Neural cell (in vitro differentiated cells): ENCODE results near the gene ANKZF1. TPM values are rescaled to one million over a fixed set of nuclear protein-coding genes. Genes with fewer than 3 reads are reported as not detected.

ENCODE experiments used
- H2AFZ ChIP-seq: fragments of 200-600, 300-800 bp; sonication (generic), shearing (Covaris generic); 2 replicates; pipeline ENCODE4 v1.6.0; 2014; ENCODE audit warnings: low read depth, mild to moderate bottlenecking, antibody characterized with exemption, low read length, moderate library complexity
- H3F3A ChIP-seq: fragments of 200-600 bp; shearing (Covaris generic); 2 replicates; pipeline ENCODE4 v1.6.1; 2016; ENCODE audit warnings: mild to moderate bottlenecking, moderate library complexity, mixed read lengths, antibody characterized with exemption, low read length; ENCODE audit not compliant: insufficient read depth, poor library complexity, severe bottlenecking
- H3K27ac ChIP-seq: fragments of 200-600, 300-800 bp; sonication (generic), shearing (Covaris generic); 2 replicates; pipeline ENCODE4 v1.5.1; 2014; ENCODE audit warnings: mild to moderate bottlenecking, low read length, moderate library complexity
- H3K27me3 ChIP-seq: fragments of 300-800, 200-600 bp; sonication (generic), shearing (Covaris generic); 2 replicates; pipeline ENCODE4 v1.6.0; 2014; ENCODE audit warnings: mild to moderate bottlenecking, low read depth, low read length, moderate library complexity; ENCODE audit not compliant: insufficient read depth
- H3K36me3 ChIP-seq: fragments of 300-800, 200-600 bp; sonication (generic), shearing (Covaris generic); 2 replicates; pipeline ENCODE4 v1.5.1; 2014; ENCODE audit warnings: mild to moderate bottlenecking, antibody characterized with exemption, low read length, moderate library complexity; ENCODE audit not compliant: insufficient read depth
- H3K4me2 ChIP-seq: fragments of 300-800, 200-600 bp; sonication (generic), shearing (Covaris generic); 2 replicates; pipeline ENCODE4 v1.6.0; 2014; ENCODE audit warnings: mild to moderate bottlenecking, low read length
- H3K4me3 ChIP-seq: fragments of 300-800, 200-600 bp; sonication (generic), shearing (Covaris generic); 2 replicates; pipeline ENCODE4 v1.5.1; 2014; ENCODE audit warnings: mild to moderate bottlenecking, low read length, moderate library complexity
- H3K79me2 ChIP-seq: fragments of 200-600 bp; shearing (Covaris generic); replicated peaks from 2 replicates; pipeline ENCODE4 v1.6.0; 2014; ENCODE audit warnings: mild to moderate bottlenecking, low read length, moderate library complexity; ENCODE audit not compliant: insufficient read depth
- H3K9ac ChIP-seq: fragments of 300-800, 200-600 bp; sonication (generic), shearing (Covaris generic); 2 replicates; pipeline ENCODE4 v1.6.1; 2016; ENCODE audit warnings: mild to moderate bottlenecking, low read length, mixed read lengths
- H3K9me2 ChIP-seq: fragments of 200-600 bp; shearing (Covaris generic); 2 replicates; pipeline ENCODE4 v1.6.1; 2016; ENCODE audit warnings: mild to moderate bottlenecking, low read length, mixed read lengths; ENCODE audit not compliant: insufficient read depth
- H3K9me3 ChIP-seq: fragments of 200-600, 300-800 bp; sonication (generic), shearing (Covaris generic); 2 replicates; pipeline ENCODE4 v1.6.1; 2016; ENCODE audit warnings: mild to moderate bottlenecking, mixed run types, low read length, moderate library complexity, mixed read lengths
- H4K20me1 ChIP-seq: fragments of 200-600 bp; shearing (Covaris generic); 2 replicates; pipeline ENCODE4 v1.6.1; 2016; ENCODE audit warnings: mild to moderate bottlenecking, mixed run types; ENCODE audit not compliant: insufficient read depth
- EP300 ChIP-seq: fragments of 450-650 bp; conservative IDR thresholded peaks from 2 replicates; pipeline ENCODE4 v1.6.1; 2014; ENCODE audit warnings: antibody characterized with exemption, mild to moderate bottlenecking, moderate library complexity; ENCODE audit not compliant: poor library complexity, severe bottlenecking
- EZH2 ChIP-seq: fragments of 200-600, 300-800 bp; shearing (Covaris generic), sonication (generic); IDR thresholded peaks from 2 replicates; pipeline ENCODE4 v1.6.1; 2014; ENCODE audit warnings: antibody characterized with exemption, low read length, borderline replicate concordance, mild to moderate bottlenecking; ENCODE audit not compliant: insufficient read depth, poor library complexity, severe bottlenecking
- MXI1 ChIP-seq: fragments of 450-650 bp; conservative IDR thresholded peaks from 2 replicates; pipeline ENCODE4 v1.6.1; 2014; ENCODE audit warnings: antibody characterized with exemption, mild to moderate bottlenecking; ENCODE audit not compliant: poor library complexity, severe bottlenecking
- POLR2AphosphoS5 ChIP-seq: IDR thresholded peaks from 2 replicates; pipeline ENCODE4 v1.6.1; 2012
- RAD21 ChIP-seq: fragments of 450-650 bp; conservative IDR thresholded peaks from 2 replicates; pipeline ENCODE4 v1.6.1; 2014; ENCODE audit warnings: antibody characterized with exemption, mild to moderate bottlenecking, moderate library complexity
- SMC3 ChIP-seq: fragments of 450-650 bp; conservative IDR thresholded peaks from 2 replicates; pipeline ENCODE4 v1.6.1; 2014; ENCODE audit warnings: antibody characterized with exemption, mild to moderate bottlenecking, moderate library complexity; ENCODE audit not compliant: poor library complexity
- TAF1 ChIP-seq: IDR thresholded peaks from 2 replicates; pipeline ENCODE4 v1.6.1; 2012; ENCODE audit warnings: low read depth
- polyA plus RNA-seq: library from polyadenylated mRNA; depleted of rRNA; stranded (reverse); fragments of >200 nt; gene quantifications from 2 replicates; pipeline ENCODE4 v1.2.3, GENCODE V29; 2014
- TF ChIP-seq, protein P1 (sequence below): IDR thresholded peaks from 2 replicates; pipeline ENCODE4 v1.6.1; 2012; ENCODE audit warnings: borderline replicate concordance
- TF ChIP-seq, protein P2 (sequence below): fragments of 450-650 bp; IDR thresholded peaks from 2 replicates; pipeline ENCODE4 v1.5.1; 2014; ENCODE audit warnings: antibody characterized with exemption, mild to moderate bottlenecking, moderate library complexity; ENCODE audit not compliant: poor library complexity, severe bottlenecking

Gene ANKZF1
- polyA plus RNA-seq, 1 donor from 2014 or later: 185 TPM

GRCh38 chr2:219183151-219183772 is 46.3 kb upstream of the ANKZF1 start:
- no peak for TF ChIP-seq TAF1
- TF ChIP-seq MXI1: no peak
- TF ChIP-seq EZH2: no peak
- no peak for TF ChIP-seq EP300
- TF ChIP-seq SMC3: no peak
- TF ChIP-seq, protein P1, sequence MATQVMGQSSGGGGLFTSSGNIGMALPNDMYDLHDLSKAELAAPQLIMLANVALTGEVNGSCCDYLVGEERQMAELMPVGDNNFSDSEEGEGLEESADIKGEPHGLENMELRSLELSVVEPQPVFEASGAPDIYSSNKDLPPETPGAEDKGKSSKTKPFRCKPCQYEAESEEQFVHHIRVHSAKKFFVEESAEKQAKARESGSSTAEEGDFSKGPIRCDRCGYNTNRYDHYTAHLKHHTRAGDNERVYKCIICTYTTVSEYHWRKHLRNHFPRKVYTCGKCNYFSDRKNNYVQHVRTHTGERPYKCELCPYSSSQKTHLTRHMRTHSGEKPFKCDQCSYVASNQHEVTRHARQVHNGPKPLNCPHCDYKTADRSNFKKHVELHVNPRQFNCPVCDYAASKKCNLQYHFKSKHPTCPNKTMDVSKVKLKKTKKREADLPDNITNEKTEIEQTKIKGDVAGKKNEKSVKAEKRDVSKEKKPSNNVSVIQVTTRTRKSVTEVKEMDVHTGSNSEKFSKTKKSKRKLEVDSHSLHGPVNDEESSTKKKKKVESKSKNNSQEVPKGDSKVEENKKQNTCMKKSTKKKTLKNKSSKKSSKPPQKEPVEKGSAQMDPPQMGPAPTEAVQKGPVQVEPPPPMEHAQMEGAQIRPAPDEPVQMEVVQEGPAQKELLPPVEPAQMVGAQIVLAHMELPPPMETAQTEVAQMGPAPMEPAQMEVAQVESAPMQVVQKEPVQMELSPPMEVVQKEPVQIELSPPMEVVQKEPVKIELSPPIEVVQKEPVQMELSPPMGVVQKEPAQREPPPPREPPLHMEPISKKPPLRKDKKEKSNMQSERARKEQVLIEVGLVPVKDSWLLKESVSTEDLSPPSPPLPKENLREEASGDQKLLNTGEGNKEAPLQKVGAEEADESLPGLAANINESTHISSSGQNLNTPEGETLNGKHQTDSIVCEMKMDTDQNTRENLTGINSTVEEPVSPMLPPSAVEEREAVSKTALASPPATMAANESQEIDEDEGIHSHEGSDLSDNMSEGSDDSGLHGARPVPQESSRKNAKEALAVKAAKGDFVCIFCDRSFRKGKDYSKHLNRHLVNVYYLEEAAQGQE: no peak
- TF ChIP-seq RAD21: no peak
- TF ChIP-seq, protein P2, sequence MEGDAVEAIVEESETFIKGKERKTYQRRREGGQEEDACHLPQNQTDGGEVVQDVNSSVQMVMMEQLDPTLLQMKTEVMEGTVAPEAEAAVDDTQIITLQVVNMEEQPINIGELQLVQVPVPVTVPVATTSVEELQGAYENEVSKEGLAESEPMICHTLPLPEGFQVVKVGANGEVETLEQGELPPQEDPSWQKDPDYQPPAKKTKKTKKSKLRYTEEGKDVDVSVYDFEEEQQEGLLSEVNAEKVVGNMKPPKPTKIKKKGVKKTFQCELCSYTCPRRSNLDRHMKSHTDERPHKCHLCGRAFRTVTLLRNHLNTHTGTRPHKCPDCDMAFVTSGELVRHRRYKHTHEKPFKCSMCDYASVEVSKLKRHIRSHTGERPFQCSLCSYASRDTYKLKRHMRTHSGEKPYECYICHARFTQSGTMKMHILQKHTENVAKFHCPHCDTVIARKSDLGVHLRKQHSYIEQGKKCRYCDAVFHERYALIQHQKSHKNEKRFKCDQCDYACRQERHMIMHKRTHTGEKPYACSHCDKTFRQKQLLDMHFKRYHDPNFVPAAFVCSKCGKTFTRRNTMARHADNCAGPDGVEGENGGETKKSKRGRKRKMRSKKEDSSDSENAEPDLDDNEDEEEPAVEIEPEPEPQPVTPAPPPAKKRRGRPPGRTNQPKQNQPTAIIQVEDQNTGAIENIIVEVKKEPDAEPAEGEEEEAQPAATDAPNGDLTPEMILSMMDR: no peak
- no peak for TF ChIP-seq POLR2AphosphoS5
- Histone ChIP-seq H3K27ac (no peak overlapping the region), H4K20me1 (no peaks in the 10 kb centered on the region)

DNA sequence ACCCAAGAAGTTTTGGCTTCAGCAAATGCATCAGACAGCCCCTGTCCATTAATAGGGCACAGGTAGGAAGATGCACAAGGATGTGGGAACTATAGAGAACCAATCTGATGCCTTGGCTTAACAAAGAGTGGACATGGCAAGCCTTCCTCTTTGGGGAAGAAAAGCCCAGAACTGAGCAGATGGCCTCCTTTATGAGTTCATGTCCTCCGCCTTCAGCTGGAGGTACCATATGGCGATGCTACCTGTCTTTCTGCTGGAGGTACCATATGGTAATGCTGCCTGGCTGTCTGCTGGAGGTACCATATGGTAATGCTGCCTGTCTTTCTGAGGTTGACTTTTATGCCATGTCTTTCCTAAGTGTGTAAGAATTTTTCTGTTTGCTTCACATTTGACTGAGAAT is 45.5 kb upstream of the ANKZF1 start:
- TF ChIP-seq, protein P1: no peak
- Histone ChIP-seq H2AFZ (no peak overlapping the region), H3K4me3 (no peak overlapping the region), H3K9ac (no peak overlapping the region), H3K79me2 (peaks cover 10% of the 10 kb centered on the region), H3K27me3 (no peaks in the 10 kb centered on the region), H3K9me2 (no peaks in the 10 kb centered on the region), H4K20me1 (no peaks in the 10 kb centered on the region), H3F3A (no peaks in the 10 kb centered on the region), H3K27ac (no peak overlapping the region), H3K4me2 (no peak overlapping the region), H3K9me3 (no peaks in the 10 kb centered on the region), H3K36me3 (peaks cover 6% of the 10 kb centered on the region)

More at GRCh38 chr2:219183151-219183772, 46.3 kb upstream of the ANKZF1 start:
- Histone ChIP-seq H3K36me3 (peaks cover 6% of the 10 kb centered on the region), H3F3A (no peaks in the 10 kb centered on the region), H3K27me3 (no peaks in the 10 kb centered on the region), H3K79me2 (peaks cover 14% of the 10 kb centered on the region), H3K9ac (no peak overlapping the region), H3K4me3 (no peak overlapping the region), H2AFZ (no peak overlapping the region), H3K9me3 (no peaks in the 10 kb centered on the region), H3K4me2 (no peak overlapping the region), H3K9me2 (no peaks in the 10 kb centered on the region)
